Mononuclear cell (primary cell): ENCODE measurements around the gene ZFYVE19. TPM values are rescaled to one million over a fixed set of nuclear protein-coding genes. Genes with fewer than 3 reads are reported as not detected.

Experiments
- H3K27me3 ChIP-seq: 2 replicates; pipeline ENCODE4 v1.6.0; 2011; ENCODE audit warnings: low read length, control low read depth; ENCODE audit not compliant: insufficient read depth
- H3K4me1 ChIP-seq: 2 replicates; pipeline ENCODE4 v1.5.1; 2011; ENCODE audit warnings: mild to moderate bottlenecking, low read length, control low read depth; ENCODE audit not compliant: insufficient read depth
- H3K4me3 ChIP-seq: 2 replicates; pipeline ENCODE4 v1.5.1; 2011; ENCODE audit warnings: mild to moderate bottlenecking, low read length, moderate library complexity
- H3K9me3 ChIP-seq: 2 replicates; pipeline ENCODE4 v1.5.1; 2011; ENCODE audit warnings: low read depth, mild to moderate bottlenecking, control low read depth, low read length
- total RNA-seq: library from RNA; depleted of rRNA; stranded (reverse); fragments of >200 nt; gene quantifications from one replicate; pipeline ENCODE4 v1.2.3, GENCODE V29; 2012

The ZFYVE19 gene
- total RNA-seq, 1 donor = 7.2 TPM

DNA sequence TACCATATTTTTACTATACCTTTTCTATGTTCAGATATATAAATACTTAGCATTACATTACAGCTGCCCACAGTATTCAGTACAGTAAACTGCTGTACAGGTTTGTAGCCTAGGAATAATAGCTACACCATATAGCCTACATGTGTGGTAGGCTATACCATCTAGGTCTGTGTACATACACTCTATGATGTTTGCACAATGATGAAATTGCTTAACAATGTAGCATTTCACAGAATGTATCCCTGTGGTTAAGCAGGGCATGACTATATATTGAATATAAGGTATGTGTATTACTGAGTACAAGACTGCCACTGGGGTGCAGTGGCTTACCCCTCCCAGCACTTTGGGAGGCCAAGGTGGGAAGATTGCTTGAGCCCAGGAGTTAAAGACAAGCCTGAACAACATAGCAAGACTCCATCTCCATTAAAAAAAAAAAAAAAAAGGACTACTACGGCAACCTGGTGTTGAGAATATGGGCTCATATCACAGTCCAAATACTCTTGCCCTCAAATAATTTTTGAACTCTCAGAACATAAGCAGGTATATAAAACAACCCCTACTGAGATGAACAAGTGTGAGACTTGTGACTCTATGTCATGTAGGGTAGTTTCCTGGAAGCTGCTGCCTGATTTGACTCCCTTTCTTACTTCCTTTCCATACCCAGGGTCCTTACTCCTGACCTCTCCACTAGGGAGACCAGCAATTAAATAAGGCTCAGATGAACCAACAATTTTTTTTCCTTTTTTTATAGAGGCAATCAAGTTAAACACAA, 16.9 kb downstream of the ZFYVE19 start:
- Histone ChIP-seq H3K4me3 (no peak overlapping the region), H3K9me3 (no peaks in the 10 kb centered on the region), H3K4me1 (no peaks in the 10 kb centered on the region), H3K27me3 (no peaks in the 10 kb centered on the region)

DNA sequence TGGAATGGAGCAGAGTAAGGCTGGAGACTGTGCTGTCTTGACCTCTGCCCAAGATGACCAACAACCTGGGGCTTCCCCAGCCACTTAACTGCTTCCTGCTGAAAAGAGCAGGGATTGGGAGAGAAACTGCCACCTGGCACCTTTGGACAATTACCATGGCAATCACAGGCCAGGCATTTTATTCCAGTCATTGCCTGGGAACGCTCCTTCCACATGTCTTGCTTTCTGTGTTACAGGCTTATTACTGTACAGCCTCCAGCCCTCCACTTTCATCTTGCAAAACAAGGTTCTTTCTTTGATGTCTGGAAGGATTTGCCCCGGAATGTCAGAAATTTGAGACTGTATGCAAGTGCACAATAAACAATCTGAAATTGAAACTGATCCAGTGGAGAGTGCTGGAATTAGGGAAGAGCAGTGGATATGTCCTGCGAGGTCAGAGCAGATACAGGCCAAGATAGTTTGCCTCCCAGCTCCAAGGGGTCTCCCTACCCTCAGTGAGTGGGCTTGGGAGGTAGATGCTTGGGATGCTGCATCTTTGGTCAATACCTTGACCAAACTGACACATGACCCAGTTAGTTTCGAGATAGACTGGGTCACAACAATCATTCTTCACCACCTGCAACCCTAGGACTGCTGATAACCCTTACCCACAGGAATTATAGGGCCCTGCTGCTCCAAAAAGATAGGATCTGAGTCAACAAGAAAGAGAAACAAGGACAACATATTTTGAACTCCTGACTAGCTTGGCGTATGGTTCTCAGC, 19.0 kb downstream of the ZFYVE19 start:
- Histone ChIP-seq H3K9me3 (no peaks in the 10 kb centered on the region), H3K4me1 (no peaks in the 10 kb centered on the region), H3K27me3 (no peaks in the 10 kb centered on the region), H3K4me3 (no peak overlapping the region)

DNA sequence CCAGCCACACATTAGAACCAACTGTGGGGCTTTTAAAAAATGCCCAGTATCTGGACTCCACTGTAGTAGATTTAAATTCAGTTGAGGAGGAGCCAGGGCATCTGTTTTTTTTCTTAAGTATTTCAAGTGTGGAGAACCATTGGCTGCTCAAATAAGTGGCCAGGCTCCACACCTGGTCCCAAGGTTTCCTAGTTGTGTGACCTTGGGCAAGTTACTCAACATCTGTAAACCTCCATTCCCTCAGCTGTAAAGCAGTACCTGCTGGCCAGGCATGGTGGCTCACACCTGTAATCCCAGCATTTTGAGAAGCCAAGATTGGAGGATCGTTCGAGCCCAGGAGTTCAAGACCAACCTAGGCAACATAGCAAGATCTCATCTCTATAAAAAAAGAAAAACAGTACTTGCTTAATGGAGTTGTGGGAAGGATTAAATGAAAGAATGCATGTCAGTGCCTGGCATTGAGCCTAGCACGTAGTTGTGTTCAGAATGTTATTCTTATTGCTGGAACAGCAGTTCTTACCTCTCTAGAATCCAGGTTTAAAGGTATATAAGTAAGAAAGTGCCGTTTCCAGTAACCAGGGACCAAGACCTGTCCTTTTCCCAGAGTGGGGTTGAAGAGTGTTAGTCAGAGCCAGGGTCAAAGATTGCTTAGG, 19.7 kb downstream of the ZFYVE19 start:
- H3K27me3 ChIP-seq = no peaks in the 10 kb centered on the region
- H3K4me3 ChIP-seq = no peak overlapping the region
- H3K4me1 ChIP-seq = no peaks in the 10 kb centered on the region
- H3K9me3 ChIP-seq = no peaks in the 10 kb centered on the region

DNA sequence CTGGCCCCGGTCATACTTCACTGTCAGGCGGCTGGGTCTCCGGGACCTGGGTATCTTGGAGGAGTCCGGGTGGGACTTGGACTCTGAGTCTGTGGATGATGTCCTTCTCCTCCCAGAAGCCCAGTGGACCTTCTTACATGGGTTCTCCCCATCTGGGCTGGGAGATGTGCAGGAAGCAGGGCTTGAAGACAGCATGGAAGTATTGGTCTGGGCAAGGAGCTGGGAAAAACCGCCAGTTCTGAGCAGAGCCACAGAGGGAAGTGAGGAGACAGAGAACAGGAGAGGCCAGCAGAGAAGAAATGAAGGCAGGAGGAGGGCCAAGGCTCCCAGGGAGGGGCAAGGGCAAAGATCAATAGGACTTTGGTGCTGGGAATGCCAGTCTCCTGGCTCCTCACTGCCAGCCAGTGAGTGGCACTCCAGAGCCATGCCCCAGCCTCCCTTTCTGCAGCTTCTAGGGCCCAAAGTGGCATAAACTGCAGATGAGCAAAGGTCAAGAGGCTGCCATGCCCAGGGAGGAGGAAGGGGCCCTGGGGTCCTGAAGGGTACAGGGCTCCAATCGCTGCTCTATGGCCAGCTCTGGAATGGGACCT, 21.7 kb downstream of the ZFYVE19 start, which contains the start of gene PPP1R14D:
TSS of gene PPP1R14D (minus strand) at position 262 of the 590 bp plus-strand sequence. CDS start at position 195, 67 bp downstream.
- Histone ChIP-seq H3K9me3 (no peaks in the 10 kb centered on the region), H3K4me3 (no peak within 1 kb of the TSS), H3K27me3 (no peaks in the 10 kb centered on the region)

DNA sequence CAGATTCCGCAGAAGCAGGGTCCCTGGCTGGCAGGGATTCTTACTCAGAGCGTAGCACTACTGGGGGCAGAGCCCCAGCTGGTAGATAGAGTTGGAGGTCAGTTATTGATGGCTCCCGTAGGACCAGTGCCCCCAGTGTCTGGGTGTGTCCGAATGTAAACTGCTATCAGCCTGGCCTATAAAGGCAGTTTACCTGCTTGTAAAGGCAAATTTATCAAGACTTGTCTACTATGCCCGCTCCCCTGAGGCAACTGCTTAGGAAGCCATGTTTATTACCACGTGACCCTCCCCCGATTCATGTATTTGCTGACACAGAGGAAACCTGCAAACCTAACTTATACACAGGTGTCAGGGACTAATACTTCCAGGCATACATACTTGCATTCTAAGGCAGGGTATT, 22.2 kb downstream of the ZFYVE19 start:
- Histone ChIP-seq H3K27me3 (no peaks in the 10 kb centered on the region), H3K4me3 (no peak overlapping the region), H3K4me1 (no peaks in the 10 kb centered on the region), H3K9me3 (no peaks in the 10 kb centered on the region)

More for the DNA sequence above, 21.7 kb downstream of the ZFYVE19 start, which contains the start of gene PPP1R14D:
- H3K4me1 ChIP-seq = no peaks in the 10 kb centered on the region

DNA sequence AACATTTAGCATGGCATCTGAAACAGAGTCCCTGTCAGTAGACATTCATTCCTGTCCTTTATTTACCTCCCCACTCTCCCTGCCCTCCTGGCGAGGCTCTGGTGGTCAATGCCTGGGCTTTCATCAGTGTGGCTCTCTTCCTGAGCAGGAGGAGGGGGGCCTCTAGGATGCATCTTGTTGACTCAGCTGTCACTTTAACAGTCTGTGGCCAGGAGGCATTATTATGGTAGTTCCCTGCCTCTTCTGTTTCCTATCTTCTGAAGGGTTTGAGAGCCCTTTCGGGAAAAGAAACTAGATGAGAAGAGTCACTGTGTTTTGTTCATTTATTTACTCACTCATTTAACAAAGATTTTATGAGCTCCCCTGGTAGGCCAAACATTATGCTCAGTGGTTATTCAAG, 24.0 kb downstream of the ZFYVE19 start:
- no peaks in the 10 kb centered on the region for H3K27me3 ChIP-seq
- H3K4me1 ChIP-seq = no peaks in the 10 kb centered on the region
- no peaks in the 10 kb centered on the region for H3K9me3 ChIP-seq
- H3K4me3 ChIP-seq = no peak overlapping the region

DNA sequence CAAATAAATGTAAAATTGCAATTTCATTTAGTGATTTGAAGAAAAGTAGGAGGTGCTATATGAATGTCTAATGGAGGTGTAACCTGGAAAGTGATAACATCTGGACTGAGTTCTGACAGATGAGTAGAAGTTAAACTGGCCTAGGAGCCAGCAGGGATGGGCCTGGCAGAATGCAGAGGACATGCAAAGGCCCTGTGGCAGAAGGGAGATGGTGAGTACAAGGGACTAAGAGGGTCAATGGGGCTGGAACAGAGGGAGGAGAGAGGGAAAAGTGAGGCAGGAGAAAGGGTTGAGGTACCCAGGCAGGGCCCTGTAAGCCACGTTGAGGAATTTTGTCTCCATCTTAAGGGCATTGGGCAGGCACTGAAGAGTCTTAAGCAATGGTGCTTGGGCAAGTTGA, 25.0 kb downstream of the ZFYVE19 start:
- Histone ChIP-seq H3K4me1 (no peaks in the 10 kb centered on the region), H3K27me3 (no peaks in the 10 kb centered on the region), H3K4me3 (no peak overlapping the region), H3K9me3 (no peaks in the 10 kb centered on the region)

DNA sequence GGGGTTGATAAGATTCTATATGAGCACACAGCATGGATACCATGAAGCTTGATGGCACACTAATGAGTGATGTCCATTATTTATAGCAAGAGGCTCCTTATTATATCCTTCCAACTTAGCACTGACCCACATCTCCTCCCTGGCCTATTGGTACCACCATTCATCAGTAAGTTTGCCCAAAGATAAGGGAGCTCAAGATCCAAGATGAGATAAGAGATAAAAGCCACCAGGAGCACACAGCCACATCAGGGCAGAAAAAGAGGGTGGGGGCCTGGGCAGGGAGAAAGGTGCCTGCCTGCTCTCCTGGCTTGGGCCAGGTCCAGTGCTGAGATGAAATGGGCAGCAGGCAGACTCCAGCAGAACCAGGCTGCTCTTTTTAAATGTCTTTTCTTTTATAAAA, 26.0 kb downstream of the ZFYVE19 start:
- no peak overlapping the region for H3K4me3 ChIP-seq
- H3K4me1 ChIP-seq = no peaks in the 10 kb centered on the region
- no peaks in the 10 kb centered on the region for H3K27me3 ChIP-seq
- no peaks in the 10 kb centered on the region for H3K9me3 ChIP-seq

DNA sequence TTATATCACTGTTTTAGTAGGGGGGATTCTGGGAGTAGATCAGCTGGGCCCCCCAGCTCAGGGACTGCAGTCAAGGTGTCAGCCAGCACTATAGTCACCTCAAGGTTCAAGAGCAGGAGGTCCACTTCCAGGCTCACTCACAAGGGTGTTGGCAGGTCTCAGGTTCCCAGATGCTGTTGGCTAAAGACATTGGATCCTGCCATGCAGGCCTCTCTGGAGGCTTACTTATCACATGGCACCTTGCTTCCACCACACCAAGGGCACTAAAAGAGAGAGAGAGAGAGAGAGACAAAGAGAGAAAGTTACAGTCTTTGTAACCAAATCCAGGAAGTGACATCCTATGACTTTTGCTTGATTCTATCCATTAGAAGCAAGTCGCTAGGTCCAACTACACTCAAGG, 29.1 kb downstream of the ZFYVE19 start:
- Histone ChIP-seq H3K27me3 (no peaks in the 10 kb centered on the region), H3K4me3 (no peak overlapping the region), H3K9me3 (no peaks in the 10 kb centered on the region), H3K4me1 (no peaks in the 10 kb centered on the region)

DNA sequence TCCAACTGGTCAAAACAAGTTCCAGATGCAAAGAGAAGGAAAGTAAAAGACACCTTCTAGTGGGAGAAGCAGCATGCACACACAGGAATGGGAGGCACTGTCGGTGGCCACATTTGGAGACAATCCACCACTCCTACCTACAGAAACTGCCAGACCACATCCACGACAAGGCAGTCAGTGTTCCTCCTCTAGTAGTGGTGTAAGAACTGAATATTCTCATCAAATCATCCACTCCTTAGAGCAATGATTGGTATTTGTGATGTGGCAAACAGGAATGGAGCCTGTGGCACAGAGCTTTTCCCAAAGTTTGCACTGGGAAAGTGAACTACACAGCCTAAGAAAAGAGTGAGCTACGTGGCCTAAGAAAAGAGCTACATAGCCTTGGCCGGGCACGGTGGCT, 31.9 kb downstream of the ZFYVE19 start:
- Histone ChIP-seq H3K27me3 (peaks cover 10% of the 10 kb centered on the region), H3K4me3 (no peak overlapping the region), H3K4me1 (peaks cover 4% of the 10 kb centered on the region), H3K9me3 (no peaks in the 10 kb centered on the region)

DNA sequence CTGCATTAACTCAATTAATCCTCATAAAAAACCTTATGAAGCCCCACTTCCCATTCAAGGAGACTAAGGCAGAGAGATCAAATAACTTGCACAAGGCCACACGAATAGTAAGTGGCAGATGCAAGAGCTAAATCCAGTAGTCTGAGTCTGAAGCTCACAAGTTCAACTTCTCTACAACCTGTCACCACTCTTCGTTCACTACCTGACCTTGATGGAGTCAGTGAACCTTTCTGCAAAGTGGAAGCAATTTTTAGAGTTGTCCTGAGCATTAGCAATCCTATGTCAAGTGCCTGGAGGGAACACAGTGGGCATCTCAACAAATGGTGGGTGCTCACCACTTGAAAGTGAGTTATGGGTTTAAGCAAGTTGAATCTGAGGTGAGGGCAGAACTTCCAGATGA, 34.9 kb downstream of the ZFYVE19 start:
- H3K4me1 ChIP-seq = peaks cover 28% of the 10 kb centered on the region
- H3K27me3 ChIP-seq = peaks cover 10% of the 10 kb centered on the region
- no peaks in the 10 kb centered on the region for H3K9me3 ChIP-seq
- no peak overlapping the region for H3K4me3 ChIP-seq

DNA sequence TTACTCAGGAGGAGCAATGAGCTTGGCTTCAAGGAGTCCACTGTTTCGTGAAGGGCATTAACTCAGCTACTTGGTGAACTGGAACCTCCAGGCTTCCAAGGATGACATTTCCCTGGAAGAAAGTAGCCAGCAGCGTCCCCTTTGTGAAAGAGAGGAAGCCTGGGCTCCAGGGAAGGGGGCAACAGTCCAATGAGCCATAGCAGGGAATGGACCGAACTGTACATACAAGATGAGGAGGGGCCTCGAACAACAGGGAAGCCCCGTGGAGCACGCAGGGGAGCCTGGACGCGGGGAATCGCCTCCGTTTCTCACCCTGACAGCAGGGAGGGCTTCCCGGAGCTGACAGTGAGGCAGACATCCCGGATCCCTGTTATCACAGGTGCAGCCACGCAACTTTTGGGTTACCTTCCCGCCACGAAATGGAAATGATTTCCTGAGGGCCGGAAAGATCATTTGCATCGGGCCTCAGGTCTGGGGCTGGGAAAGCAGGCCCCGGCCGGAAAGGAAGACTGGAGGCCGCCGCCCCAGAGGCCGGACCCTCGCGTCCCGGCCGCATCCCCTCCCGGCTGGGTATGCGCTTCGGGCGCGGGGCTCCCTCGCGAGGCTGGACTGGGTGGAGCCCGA, 36.5 kb downstream of the ZFYVE19 start:
- Histone ChIP-seq H3K27me3 (peaks cover 10% of the 10 kb centered on the region), H3K4me3 (peak overlapping the region; percentile 49), H3K4me1 (peaks cover 43% of the 10 kb centered on the region), H3K9me3 (no peaks in the 10 kb centered on the region)

DNA sequence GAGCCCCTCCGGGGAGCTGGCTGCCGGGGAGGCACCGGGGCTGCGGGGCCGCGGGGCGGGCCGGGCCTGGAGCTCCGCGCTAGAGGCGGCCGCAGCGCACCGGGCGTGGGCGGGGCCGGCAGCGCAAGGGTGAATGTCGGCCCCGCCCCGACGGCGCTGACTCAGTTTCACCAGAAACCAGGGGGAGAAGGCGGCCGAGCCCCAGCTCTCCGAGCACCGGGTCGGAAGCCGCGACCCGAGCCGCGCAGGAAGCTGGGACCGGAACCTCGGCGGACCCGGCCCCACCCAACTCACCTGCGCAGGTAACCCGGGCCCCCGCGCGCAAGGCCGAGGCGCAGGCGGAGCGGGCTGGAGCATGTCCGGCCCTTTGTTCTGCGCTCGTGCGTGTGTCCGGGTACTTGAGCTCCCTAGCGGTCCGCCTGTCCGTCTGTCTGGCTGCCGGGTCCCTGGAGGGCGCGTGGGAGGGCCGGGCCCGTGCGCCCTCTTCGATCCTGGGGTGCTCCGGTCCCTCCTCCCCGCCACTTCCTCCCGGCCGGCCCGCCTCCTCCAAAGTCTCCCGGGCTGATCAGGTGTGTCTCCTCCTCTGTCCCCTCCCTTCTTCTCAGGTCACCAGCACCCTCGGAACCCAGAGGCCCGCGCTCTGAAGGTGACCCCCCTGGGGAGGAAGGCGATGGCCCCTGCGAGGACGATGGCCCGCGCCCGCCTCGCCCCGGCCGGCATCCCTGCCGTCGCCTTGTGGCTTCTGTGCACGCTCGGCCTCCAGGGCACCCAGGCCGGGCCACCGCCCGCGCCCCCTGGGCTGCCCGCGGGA, 37.2 kb downstream of the ZFYVE19 start, which contains the start of gene SPINT1:
TSS of gene SPINT1 (plus strand) at position 164 of the 811 bp plus-strand sequence. CDS start at position 671, 507 bp downstream.
- peak within 1 kb of the TSS; percentile 49 for H3K4me3 ChIP-seq
- H3K9me3 ChIP-seq = no peaks in the 10 kb centered on the region
- peaks cover 43% of the 10 kb centered on the region for H3K4me1 ChIP-seq
- peaks cover 10% of the 10 kb centered on the region for H3K27me3 ChIP-seq

DNA sequence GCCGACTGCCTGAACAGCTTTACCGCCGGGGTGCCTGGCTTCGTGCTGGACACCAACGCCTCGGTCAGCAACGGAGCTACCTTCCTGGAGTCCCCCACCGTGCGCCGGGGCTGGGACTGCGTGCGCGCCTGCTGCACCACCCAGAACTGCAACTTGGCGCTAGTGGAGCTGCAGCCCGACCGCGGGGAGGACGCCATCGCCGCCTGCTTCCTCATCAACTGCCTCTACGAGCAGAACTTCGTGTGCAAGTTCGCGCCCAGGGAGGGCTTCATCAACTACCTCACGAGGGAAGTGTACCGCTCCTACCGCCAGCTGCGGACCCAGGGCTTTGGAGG, 37.8 kb downstream of the ZFYVE19 start:
- Histone ChIP-seq H3K27me3 (peaks cover 10% of the 10 kb centered on the region), H3K4me1 (peaks cover 43% of the 10 kb centered on the region), H3K4me3 (peak overlapping the region; percentile 49), H3K9me3 (no peaks in the 10 kb centered on the region)
